Right kidney (tissue), 1 donor: ENCODE results near the gene SLC1A1.
"Not testable (repeated sequence)": the region's sequence is repeated elsewhere in the genome, so short reads cannot be mapped to it uniquely, and the experiment has no call there.

ENCODE experiments used
- DNase-seq: peaks from one replicate; pipeline ENCODE4 v3.0.0-alpha.2; 2016

Gene SLC1A1

GRCh38 chr9:4541281-4541680 is 51.0 kb downstream of the SLC1A1 start:
- no peak for DNase-seq

GRCh38 chr9:4541856-4542255 is 51.6 kb downstream of the SLC1A1 start:
- no peak for DNase-seq

GRCh38 chr9:4544714-4545113 is 54.4 kb downstream of the SLC1A1 start:
- not testable (repeated sequence) for DNase-seq

- no peak for DNase-seq
Measured at GRCh38 chr9:4547016-4547415, 56.7 kb downstream of the SLC1A1 start.

- DNase-seq: no peak
Measured at GRCh38 chr9:4548811-4549725, 58.8 kb downstream of the SLC1A1 start.

- DNase-seq: no peak
Measured at GRCh38 chr9:4549751-4550295, 59.6 kb downstream of the SLC1A1 start.

GRCh38 chr9:4550777-4551484 is 60.7 kb downstream of the SLC1A1 start:
- DNase-seq: no peak

GRCh38 chr9:4553951-4554381 is 63.7 kb downstream of the SLC1A1 start:
- DNase-seq: no peak

GRCh38 chr9:4555236-4555635 is 65.0 kb downstream of the SLC1A1 start:
- DNase-seq: no peak

- no peak for DNase-seq
Measured at GRCh38 chr9:4558371-4558998, 68.2 kb downstream of the SLC1A1 start.

GRCh38 chr9:4559261-4560182 is 69.3 kb downstream of the SLC1A1 start:
- DNase-seq: no peak

- no peak for DNase-seq
Measured at GRCh38 chr9:4563105-4563504, 72.8 kb downstream of the SLC1A1 start.

GRCh38 chr9:4566806-4567205 is 76.5 kb downstream of the SLC1A1 start:
- DNase-seq: no peak

- no peak for DNase-seq
Measured at GRCh38 chr9:4567601-4568000, 77.3 kb downstream of the SLC1A1 start.

GRCh38 chr9:4569101-4569500 is 78.8 kb downstream of the SLC1A1 start:
- no peak for DNase-seq

- DNase-seq: no peak
Measured at GRCh38 chr9:4572184-4572826, 82.0 kb downstream of the SLC1A1 start.

GRCh38 chr9:4573176-4573575 is 82.9 kb downstream of the SLC1A1 start:
- DNase-seq: no peak

- DNase-seq: no peak
Measured at GRCh38 chr9:4573634-4574389, 83.5 kb downstream of the SLC1A1 start.

GRCh38 chr9:4574657-4575243 is 84.5 kb downstream of the SLC1A1 start:
- DNase-seq: no peak

- no peak for DNase-seq
Measured at GRCh38 chr9:4575997-4576396, 85.7 kb downstream of the SLC1A1 start.
